T1000 (cell line): ENCODE measurements around the gene FOXP1.

ENCODE experiments used
- DNase-seq: peaks from one replicate; lab custom pipeline; 2025; ENCODE audit warnings: mixed read lengths; lab: John Stamatoyannopoulos, UW

FOXP1 gene

GRCh38 chr3:71428841-71429596 lies 154.5 kb downstream of the FOXP1 start:
- no peak for DNase-seq

DNA sequence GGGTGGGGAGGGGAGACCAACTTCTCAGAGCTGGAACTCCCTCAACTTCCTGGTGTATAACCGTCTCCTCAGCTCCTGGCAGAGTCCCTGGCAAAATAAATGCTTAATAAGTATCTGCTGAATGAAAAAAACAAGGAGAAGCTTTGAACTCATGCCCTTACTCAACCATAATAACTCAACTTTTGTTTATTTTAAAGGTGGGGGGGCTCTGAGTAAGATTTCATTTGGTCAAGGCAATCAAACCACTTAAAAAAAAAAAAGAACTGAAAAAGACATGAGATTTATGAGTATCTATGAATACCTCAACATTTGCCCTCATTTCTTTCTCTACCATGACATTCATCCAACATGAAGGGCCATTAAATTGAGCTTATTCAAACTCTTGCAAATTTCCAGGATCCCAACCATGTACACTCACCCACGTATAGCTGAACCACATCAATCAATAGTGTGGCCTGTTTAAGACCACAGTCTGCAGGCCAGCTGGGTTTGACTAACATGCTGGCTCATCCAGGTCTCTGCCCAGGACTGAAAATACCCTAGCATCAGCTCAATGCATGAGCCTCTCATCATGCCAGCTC lies 157.9 kb downstream of the FOXP1 start:
- peak; percentile 30 for DNase-seq

GRCh38 chr3:71423151-71423906 lies 160.2 kb downstream of the FOXP1 start:
- no peak for DNase-seq

GRCh38 chr3:71421820-71422566 lies 161.5 kb downstream of the FOXP1 start:
- DNase-seq: no peak

- no peak for DNase-seq
Observed at GRCh38 chr3:71421475-71421819, 162.1 kb downstream of the FOXP1 start.

- DNase-seq: no peak
Observed at GRCh38 chr3:71419369-71419768, 164.2 kb downstream of the FOXP1 start.

- DNase-seq: no peak
Observed at GRCh38 chr3:71417791-71418190, 165.7 kb downstream of the FOXP1 start.

GRCh38 chr3:71416876-71417275 lies 166.7 kb downstream of the FOXP1 start:
- no peak for DNase-seq

- no peak for DNase-seq
Observed at GRCh38 chr3:71415681-71416122, 167.8 kb downstream of the FOXP1 start.

DNA sequence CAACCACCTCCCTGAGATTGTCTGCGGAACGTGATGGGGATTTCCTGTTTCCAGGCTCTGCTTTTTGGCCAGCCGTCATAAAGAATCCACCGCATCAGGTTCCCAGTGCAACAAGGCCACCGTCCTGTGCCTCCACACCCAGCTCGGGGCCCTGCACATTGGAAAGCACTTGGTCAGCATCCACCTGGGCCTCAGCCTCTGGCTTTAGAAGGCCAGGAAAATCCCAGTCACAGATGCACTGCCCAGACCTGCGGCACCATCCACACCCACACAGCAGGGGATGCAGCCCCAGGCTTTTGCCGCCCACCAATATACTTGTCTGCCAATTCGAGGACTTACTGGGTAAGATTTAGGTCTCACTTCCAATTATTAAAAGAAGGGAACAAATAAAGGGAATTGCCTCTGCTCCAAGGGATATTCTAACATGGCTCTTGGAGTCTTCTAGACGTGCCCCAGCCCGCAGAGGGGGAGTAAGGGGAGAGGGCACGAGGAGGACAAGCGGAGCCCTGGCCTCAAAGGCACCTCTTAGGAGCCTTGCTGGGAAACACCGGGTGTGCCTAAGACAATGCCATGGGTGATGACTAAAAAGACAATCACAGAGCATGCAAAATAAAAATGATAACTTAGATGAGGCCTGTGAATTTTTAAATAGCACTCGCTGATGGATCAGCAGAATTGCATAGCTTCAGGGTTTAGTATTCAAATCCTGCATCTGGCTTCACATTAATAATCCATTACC lies 169.2 kb downstream of the FOXP1 start:
- DNase-seq: no peak

GRCh38 chr3:71413572-71413971 lies 170.0 kb downstream of the FOXP1 start:
- no peak for DNase-seq

DNA sequence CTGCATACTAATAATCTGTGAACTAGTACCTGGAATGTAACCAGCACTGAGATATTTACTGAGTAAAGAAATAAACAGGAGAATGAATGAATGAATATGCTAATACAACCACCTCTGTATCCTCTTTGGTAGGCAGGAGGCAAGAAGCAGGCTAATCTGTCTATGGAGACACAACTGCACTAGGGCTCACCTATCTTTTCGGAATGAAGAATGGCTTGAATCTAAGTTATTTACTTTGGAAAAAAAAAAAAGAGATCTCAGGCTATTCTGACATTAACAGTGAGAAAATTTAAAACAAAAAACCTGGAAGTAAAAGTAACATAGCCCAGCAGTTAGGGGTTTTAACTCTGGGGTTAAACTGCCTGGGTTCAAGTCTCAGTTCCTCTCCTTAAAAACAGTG lies 174.2 kb downstream of the FOXP1 start:
- DNase-seq: no peak

DNA sequence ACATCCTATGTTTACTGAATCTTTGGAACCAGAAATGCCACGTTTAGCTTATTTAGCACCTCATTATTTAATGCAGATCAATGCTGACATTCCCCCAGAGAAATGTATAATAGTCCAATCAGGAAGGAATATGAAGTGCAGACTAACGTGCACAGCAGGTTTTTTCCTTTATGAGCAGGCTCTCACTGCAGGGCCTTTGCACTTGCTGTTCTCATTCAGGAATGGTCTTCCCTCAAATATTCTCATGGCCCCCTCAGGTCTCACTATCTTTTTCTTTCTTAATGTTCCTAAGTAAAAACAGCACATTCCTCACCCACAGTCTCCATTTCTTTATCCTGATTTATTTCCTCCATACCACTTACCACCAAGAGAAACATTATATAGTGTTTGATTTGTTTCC lies 174.6 kb downstream of the FOXP1 start:
- DNase-seq: no peak

GRCh38 chr3:71407823-71408222 lies 175.7 kb downstream of the FOXP1 start:
- DNase-seq: no peak

GRCh38 chr3:71406972-71407810 lies 176.3 kb downstream of the FOXP1 start:
- no peak for DNase-seq

DNA sequence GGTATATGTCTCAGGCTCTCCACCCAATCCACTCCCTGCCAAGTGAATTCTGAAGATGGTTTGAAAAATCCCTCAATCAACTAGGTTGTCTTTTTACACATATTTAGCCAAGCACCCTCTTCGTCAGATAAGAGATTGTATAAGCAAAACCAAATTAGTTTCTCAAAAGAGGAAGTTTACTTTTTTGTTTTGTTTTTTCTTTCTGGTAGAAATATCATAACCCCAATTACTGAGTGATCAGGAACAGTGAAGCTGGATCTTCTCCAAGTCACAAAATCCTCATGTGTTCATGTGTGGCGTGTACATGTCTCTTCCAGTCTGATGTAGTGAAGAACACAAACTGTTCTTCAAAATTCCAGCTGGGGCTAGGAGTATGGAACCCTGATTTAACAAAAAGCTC lies 180.6 kb downstream of the FOXP1 start:
- no peak for DNase-seq

DNA sequence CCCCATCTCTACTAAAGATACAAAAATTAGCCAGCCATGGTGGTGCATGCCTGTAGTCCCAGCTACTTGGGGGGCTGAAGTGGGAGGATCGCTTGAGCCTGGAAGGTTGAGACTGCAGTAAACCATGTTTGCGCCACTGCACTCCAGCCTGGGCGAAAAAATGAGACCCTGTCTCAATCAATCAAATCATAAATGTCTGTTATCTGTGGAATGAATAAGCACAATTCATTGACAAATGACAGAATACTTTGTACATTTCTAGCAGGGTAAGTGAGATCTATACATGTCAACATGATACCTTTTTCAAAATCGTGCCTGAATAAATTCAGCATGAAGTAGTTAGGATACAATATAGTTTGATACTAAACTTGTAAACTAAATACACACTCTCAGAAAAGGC lies 181.2 kb downstream of the FOXP1 start:
- no peak for DNase-seq

- no peak for DNase-seq
Observed at GRCh38 chr3:71401695-71402231, 181.8 kb downstream of the FOXP1 start.

GRCh38 chr3:71400986-71401451 lies 182.5 kb downstream of the FOXP1 start:
- no peak for DNase-seq

- no peak for DNase-seq
Observed at GRCh38 chr3:71399478-71399877, 184.1 kb downstream of the FOXP1 start.
